ENCODE measurements around the gene RFX5. TPM values are rescaled to one million over a fixed set of nuclear protein-coding genes. Genes with fewer than 3 reads are reported as not detected.

Gene RFX5
- total and polyA plus RNA-seq, 2 donors (not counting 3 experiments of a cell fraction or from before 2014, with no cell fraction given): 23.5 to 52.8 TPM

- no peak overlapping the region for H3K4me2 ChIP-seq (ENCODE audit: insufficient read depth, low read length)
- no peak overlapping the region for H3K9ac ChIP-seq (replicated peaks; ENCODE audit: extremely low read depth, insufficient read depth, low read length)
- TF ChIP-seq EZH2 (IDR thresholded peaks at IDR 0.05; ENCODE audit: borderline replicate concordance, low read depth, low read length, severe bottlenecking) (no peak), POLR2AphosphoS5 (IDR thresholded peaks at IDR 0.05; ENCODE audit: insufficient read depth, low read depth, low read length) (no peak), FOS (IDR thresholded peaks at IDR 0.05; ENCODE audit: borderline replicate concordance, insufficient read depth, low read length) (no peak), POLR2A (IDR thresholded peaks at IDR 0.05; ENCODE audit: low read depth, low read length) (no peak), GATA2 (IDR thresholded peaks at IDR 0.05; ENCODE audit: insufficient read depth, insufficient read length, low read depth, low read length) (no peak), CTCF (IDR thresholded peaks at IDR 0.05; ENCODE audit: extremely low read depth in 1 of 2, insufficient read depth in 1 of 2, low read depth in 1 of 2, low read length in 2 of 2) (no peak), MYC (IDR thresholded peaks at IDR 0.05; ENCODE audit: low read depth, low read length) (no peak), JUN (IDR thresholded peaks at IDR 0.05; ENCODE audit: borderline replicate concordance, insufficient read depth, insufficient read length, low read depth) (no peak), MAX (IDR thresholded peaks at IDR 0.05; ENCODE audit: insufficient read depth, insufficient read length) (no peak)
- peaks cover 18% of the 10 kb centered on the region for H3K79me2 ChIP-seq (ENCODE audit: control insufficient read depth, insufficient read depth, low read length)
- no peak overlapping the region for H2AFZ ChIP-seq (ENCODE audit: low read depth, low read length)
- peak overlapping the region; percentile 15 for H3K27ac ChIP-seq (ENCODE audit: insufficient read depth, low read depth, low read length)
- H3K9me3 ChIP-seq (replicated peaks; ENCODE audit: control insufficient read depth, insufficient read depth, low read length): no peaks in the 10 kb centered on the region
- no peaks in the 10 kb centered on the region for H4K20me1 ChIP-seq (replicated peaks; ENCODE audit: control insufficient read depth, extremely low read depth, insufficient read depth, low read length)
- dilution Hi-C loops (cut with MboI; ENCODE audit: extremely low pct_ligation_motif_present, low sequenced_read_pairs): no loop called here
- FAIRE-seq (no peak), DNase-seq (ENCODE audit: low read depth, low spot score) (no peak)
- no TSS peak for BruUV-seq (replicated peaks)
- H3K4me1 ChIP-seq (ENCODE audit: control insufficient read depth, extremely low read depth, insufficient read depth, low read length): peaks cover 37% of the 10 kb centered on the region
- ChIA-PET POLR2A (interaction anchor here (1.0 kb wide), 1 partner anchor 17 kb away, joined by 3 read pairs; the partner anchor contains the start of gene PI4KB), CTCF (interaction anchor here (0.9 to 22.0 kb wide), 9 partner anchors 10 to 97 kb away, joined by 3 to 674 read pairs (median 3); partner anchors contain the start of genes PSMB4 and SELENBP1)
- intact Hi-C loops (cut with micrococcal nuclease): loop anchor here (1.0 kb wide), 2 partner anchors 10 to 17 kb away; no protein-coding TSS in a partner anchor
- no peak overlapping the region for H3K4me3 ChIP-seq (replicated peaks in 1 of 3; ENCODE audit: insufficient read depth in 1 of 3, low read depth in 1 of 3, low read length in 3 of 3)
- H3K9me1 ChIP-seq (replicated peaks; ENCODE audit: control insufficient read depth, extremely low read depth, insufficient read depth, low read length): no peaks in the 10 kb centered on the region
- no peaks in the 10 kb centered on the region for H3K27me3 ChIP-seq (ENCODE audit: control insufficient read depth in 2 of 2, insufficient read depth in 2 of 2, low read length in 2 of 2)
- H3K36me3 ChIP-seq (ENCODE audit: control insufficient read depth in 2 of 2, extremely low read depth in 1 of 2, insufficient read depth in 2 of 2, low read length in 2 of 2): peaks cover 17 to 28% of the 10 kb centered on the region in 2 experiments
Observed at GRCh38 chr1:151311011-151311410, 36.0 kb downstream of the RFX5 start.

All from endothelial cell of umbilical vein (primary cell).